Middle frontal gyrus (tissue), 1 donor: Measurements from ENCODE around the gene IDS.
"Not testable (repeated sequence)": the region's sequence is repeated elsewhere in the genome, so short reads cannot be mapped to it uniquely, and the experiment has no call there.

Experiments
- DNase-seq: peaks from one replicate; pipeline ENCODE4 v3.0.0-alpha.2; 2015; ENCODE audit warnings: low spot score; ENCODE audit errors: extremely low spot score

IDS gene

DNA sequence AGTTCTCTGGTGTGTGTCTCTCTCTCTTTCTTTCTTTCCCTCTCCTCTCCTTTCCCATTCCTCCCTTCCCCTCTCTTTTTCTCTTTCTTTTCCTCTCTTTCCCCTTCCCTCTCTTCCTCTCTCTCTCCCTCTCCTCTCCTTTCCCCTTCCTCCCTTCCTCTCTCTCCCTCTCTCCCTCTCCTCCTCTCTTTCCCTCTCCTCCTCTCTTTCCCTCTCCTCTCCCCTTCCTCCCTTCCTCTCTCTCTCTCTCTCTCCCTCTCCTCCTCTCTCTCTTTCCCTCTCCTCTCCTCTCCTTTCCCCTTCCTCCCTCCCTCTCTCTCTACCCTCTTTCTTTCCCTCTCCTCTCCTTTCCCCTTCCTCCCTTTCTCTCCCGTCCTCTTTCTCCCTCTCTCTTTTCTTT lies 23.3 kb upstream of the IDS start:
- DNase-seq: no peak

DNA sequence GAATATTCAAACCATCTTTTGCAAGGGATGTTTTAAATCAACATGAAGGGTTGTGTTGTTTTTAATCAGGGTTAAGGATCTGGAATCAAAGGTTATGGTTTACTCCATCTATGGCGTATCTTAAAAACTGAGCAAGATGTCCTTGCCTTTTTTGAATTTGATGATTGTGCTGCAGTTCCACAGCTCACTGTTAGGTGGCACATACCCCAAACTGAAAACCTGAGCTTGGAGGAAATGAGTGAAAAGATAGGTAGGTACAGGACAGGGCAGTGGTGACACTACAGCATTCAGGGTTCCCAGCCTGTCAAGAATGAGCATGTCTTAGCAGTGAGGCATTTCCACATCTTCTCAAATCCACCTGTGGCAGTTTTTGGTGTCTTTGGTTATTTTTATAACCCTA lies 22.6 kb upstream of the IDS start:
- DNase-seq: no peak

DNA sequence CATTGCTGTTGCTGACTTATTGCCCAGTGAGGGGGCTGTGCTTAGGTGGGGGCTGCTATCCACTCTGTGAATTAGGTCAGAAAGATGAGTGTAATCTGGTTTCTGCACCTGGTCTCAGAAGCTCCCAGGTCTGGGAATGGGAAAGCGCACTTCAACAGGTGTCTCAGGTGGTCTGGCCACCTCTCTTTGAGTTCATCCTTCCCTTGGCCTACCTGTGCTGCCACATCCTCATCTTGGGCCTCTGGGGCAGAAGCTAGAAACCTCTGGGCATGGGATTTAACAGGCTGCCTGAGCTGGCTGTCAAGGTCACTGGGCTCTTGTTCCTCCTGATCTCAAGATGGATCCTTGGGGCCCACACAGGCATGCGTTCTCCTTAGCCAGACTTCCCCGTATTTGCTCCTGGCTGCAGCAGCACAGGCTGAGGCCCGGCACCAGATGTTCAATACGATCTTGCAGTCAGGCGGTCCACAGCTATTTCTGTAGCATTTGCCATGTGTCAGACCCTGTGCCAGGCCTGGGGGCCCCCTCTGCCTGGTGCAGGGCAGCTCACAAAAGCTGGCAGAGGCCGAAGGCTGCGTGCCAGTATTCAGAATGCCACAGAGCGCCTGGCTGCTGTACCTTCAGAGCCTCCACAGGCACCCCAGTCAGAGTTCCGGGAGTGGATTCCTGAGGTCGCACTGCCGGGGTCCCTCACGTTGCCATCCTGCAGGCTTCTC lies 21.4 kb upstream of the IDS start:
- DNase-seq: not testable (repeated sequence)

DNA sequence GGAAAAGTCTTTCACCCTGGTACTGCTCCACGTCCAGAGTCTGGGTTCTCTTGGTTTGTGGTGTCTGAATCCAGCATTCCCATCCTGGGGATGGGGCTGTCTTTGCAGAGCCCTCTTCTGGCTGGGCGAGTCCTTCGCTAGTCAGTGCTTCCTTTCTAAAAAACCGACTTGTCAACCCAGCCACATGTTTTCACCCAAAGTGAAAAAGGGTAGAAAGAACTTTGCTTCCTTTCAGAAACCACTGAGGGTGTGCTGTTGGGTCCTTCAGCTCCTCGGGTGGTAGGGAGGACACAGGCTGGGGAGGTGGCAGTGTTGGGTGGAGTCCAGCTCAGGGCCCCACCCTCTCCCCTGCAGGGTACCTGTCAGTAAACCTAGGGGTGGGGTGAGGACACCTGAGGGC lies 20.8 kb upstream of the IDS start:
- DNase-seq: not testable (repeated sequence)

DNA sequence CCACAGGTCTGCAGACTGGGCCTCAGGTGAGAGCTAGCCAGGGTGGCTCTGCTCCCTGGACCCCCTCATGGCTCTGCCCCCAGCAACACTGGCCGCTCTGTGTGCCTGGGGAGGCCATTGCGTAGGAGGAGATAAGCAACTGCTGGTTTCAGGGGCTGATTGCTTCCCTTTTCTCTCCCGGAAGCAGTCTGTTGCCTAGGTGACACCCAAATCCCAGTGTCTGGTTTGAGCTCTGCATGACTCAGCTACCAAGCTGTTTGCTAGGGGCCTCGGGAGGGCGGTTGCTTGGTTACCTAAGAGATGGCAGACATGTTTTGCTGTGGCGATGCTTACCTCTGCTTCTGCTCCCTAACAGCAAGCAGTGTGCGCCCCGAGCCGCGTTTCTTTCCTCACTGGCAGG lies 20.3 kb upstream of the IDS start:
- not testable (repeated sequence) for DNase-seq

DNA sequence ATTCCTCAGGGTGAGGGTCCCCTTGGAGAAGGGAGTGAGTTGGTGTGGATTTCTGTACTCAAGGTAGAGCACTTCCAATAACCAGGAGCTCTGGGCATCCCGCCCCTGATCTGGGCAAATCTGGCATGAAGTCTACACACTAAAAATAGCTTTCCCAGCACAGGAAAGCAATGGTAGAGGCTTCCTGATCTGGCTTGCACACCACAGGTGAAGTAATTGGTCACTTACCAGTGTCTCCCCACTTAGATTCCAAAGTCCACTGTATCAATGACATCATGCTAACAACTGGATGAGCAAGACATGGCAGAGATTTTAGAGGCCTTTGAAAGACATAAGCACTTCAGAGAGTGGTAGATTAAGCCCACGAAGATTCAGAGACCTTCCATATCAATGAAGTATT lies 17.8 kb upstream of the IDS start:
- DNase-seq: no peak

DNA sequence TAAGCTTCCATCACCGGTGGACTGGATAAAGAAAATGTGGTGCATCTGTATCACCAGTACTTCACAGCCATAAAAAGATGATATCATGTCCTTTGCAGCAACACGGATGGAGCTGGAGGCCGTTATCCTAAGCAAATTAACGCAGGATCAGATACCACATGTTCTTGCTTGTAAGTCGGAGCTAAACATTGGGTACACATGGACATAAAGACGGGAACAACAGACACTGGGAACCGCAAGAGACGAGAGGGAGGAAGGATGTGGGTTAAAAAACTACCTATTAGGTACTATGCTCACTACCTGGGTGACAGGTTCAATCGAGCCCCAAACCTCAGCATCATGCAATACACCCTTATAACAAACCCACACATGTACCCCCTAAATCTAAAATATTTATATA lies 16.3 kb upstream of the IDS start:
- no peak for DNase-seq

DNA sequence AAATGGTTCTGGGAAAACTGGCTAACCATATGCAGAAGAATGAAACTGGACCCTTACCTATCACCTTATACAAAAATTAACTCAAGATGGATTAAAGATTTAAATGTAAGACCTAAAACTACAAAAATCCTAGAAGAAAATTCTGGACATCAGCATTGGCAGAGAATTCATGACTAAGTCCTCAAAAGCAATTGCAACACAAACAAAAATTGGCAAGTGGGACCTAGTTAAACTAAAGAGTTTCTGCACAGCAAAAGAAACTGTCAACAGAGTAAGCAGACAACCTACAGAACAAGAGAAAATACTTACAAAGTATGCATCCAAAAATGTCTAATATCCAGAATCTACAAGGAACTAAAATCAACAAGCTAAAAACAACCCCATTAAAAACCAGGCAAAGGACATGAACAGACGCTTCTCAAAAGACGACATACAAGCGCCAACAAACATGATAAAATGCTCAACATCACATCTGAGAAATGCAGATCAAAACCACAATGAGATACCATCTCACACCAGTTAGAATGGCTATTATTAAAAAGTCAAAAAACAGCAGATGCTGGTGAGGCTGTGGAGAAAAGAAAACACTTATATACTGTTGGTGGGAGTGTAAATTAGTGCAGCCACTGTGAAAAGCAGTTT lies 15.7 kb upstream of the IDS start:
- DNase-seq: not testable (repeated sequence)

DNA sequence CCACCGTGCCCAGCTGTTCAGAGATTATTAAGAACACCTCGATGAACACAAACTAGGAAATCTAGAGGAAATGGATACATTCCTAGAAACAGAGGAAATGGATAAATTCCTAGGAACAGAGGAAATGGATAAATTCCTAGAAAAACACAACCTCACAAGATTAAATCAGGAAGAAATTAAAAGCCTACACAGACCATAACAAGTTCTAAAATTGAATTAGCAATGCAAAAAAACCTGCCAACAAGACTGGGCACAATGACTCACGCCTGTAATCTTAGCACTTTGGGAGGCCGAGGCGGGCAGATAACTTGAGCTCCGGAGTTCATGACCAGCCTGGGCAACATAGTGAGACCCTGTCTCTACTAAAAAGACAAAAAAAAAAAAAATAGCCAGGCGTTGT lies 13.1 kb upstream of the IDS start:
- DNase-seq: no peak

DNA sequence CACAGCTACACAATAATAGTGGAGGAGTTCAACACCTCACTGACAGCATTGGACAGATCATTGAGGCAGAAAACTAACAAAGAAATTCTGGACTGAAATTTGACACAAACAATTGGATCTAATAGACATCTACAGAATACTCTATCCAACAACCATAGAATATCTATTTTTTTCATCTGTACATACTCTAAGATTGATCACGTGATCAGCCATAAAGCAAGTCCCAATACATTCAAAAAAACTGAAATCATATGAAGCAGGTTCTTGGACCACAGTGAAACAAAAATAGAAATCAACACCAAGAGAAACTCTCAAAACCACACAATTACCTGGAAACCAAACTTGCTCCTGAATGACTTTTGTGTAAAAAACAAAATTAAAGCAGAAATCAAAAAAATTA lies 12.2 kb upstream of the IDS start:
- no peak for DNase-seq

DNA sequence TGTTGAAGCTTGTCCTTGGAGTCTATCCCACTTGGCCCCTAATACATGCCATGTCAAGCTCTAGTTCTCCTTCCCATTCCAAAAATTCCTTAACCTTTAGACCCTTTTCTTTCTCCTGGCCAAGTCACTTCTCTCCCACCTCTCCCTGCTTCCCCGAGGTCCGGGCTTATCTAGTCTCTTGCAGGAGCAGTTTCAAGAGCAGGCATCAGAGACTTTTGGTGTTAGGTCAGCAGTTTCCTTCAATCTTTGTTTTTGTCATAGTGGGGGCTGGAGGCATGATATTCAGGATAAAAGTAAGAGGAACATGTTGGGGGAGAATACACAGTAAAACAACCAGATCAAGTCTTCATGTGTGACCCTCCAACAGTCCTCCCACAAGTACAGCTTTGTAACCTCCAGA lies 11.5 kb upstream of the IDS start:
- no peak for DNase-seq

DNA sequence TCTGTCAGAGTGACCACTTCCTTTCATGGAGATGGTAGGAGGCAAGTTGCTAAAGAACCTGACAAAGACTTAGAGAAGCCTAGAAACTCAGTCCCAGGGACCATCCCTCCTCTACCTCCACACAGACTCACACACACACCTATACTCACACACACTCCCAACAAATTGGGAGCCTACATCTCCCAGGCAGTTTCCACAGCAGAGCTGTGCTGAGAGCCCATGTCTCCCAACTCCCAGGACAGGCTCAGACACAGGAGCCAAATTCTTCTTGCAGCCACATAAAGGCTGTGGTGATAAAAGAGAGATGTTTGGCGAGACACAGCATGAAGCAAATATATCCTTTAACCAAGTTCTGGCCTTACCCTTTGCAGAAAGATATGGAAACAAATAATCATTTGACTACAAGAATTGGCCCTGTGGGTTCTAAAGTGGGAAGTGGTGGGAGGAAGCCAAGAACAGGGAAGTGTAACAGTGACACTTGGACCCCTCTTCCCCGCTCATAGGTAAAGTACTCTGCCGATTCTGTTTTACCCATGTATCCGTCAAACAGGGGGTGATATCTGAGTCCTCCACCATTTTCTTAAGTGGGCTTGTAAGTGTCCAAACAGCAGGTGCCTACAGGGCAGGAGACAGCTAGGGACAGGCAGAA lies 11.0 kb upstream of the IDS start:
- no peak for DNase-seq

DNA sequence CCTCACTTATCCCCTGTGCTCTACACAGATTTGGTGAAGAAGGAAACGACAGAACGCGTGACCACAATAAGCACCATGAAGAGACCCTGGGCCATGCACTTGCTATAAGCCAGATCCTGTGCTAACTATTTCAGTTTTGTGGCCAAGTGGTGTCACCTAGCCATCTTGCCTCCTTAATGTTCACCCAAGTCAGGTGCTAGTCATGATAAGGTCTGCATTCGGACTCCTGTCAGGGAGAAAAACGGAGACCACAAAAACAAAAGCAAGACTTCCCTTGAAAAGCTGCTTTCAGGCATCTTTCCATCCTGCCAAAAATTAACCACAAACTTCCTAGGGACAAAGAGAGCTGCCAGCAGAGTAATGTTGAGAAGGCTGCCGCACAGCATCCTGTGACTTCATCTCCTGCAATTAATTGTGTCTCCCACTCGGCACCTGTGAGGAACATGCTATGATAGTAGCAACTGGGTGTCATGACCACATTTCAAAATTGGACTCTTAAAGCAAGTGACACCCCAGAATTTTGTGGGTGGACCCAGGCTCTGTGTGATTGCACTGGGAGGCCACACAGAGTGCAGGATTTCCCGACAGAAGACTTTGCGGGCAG lies 8.8 kb upstream of the IDS start:
- no peak for DNase-seq

DNA sequence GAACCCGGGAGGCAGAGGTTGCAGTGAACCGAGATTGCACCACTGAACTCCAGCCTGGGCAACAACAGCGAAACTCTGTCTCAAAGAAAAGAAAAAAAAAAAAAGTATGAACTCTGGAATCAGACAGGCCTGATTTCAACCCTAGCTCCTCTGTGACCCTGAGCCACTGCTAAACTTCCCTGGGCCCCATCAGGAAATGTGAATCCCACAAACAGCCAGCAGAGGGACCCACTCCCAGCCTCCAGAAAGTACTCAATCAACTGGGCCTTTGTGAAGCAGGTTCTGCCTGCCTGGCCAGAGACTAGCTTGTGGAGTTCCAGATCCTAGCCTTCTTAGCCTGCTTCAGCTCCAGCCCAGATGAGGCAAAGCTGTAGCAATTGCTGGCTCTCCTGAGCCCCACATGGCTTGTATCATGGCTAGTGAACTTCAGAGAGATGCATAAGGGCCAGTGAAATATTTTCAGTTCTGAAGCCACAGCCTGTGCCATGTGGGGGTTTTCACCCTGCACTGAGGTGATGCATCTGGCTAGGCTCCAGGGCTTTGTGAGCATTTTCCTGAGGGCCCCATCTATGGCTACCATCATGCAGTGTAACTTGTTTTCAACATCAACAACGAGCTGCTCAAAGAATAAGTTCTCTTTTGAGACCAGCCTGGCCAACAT lies 7.2 kb upstream of the IDS start:
- DNase-seq: peak; percentile 6

DNA sequence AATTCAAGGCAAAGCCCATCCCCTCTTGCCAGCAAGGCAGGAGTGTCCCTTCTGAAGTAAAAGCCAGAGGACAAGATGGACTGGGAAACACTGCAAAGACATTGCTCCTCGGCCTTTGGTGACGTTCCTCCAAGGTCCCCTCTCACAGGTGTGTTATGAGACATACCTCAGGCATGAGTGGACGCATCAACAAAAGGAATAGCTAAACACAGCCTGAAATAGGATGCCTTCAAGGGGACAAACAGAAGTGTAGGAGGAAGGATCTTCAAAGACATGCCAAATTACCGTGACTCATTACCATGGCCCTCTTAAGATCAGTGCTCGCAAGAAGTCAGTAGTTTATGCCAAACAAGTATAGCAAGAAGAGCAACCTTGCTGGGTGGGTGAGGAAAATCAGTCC lies 6.0 kb upstream of the IDS start:
- DNase-seq: no peak

DNA sequence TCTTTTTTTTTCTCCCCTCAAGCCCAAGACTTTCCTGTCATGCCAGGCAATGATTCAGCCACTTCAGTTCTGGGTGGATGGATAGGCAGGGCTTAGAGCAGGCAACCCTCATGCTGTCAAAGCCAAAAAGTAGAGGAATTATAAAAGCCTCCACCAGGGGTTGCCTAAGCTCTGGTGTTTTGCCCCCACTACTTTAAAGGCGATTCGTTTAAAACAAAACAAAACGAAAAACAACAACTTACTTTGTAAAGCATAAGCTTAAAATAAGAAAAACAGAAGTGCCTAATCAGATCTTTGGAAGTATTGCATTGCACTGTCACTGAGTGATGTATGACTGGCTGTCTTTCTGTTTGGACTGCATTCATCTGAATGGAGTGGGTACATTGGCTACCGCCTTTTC lies 5.3 kb upstream of the IDS start:
- DNase-seq: no peak

DNA sequence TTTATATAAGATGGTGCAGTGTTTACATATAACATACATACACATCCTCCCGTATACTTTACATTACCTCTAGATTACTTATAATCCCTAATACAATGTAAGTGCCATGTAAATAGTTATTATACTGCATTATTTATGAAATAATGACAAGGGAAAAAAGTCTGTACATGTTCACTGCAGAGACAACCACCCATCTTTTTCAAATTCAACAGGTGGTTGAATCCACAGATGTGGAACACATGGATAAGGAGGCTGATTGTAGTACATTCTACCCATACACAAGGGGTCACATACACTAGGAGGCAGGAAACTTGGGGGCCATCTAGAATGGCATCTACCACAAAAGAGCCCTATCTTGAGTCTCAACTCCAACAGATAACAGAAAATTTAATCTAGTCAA lies 3.4 kb upstream of the IDS start:
- no peak for DNase-seq

DNA sequence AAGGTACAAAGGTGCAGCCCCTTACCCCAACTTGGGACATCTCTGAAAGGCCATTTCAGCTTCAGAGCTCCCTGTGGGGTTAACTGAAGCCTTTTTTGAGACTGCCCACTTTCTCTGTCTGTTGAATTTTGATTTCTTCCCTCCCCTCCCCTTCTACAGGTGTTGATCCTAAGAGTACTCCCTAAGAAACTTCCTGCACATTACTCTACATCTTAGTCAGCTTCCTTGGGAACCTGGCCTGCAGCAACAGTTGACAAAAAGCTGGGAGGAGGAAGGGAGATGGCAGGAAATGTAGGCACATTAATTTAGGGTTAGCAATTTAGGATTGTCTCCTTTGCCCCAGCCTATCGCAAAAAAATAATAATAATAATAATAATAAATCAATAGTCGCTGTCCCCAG lies 1.2 kb upstream of the IDS start:
- no peak for DNase-seq

DNA sequence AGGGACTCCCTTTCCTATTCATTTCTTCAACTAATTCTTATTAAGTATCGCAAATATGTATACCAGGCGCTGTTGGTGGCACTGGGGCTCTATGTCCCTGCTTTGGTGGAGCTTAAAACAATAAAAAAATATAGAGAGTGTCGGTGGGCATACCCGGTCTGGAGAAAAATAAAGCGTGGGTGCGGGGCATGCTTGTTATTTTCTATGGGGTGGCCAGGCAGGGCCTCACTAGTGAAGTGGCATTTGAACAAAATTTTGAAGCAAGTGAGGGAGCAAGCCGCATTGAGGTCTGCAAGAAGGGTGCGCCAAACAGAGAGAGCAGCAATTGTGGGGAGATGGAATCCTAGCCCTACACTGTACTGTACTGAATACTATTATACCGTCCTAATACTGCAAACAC lies 565 bp upstream of the IDS start:
- no peak for DNase-seq

DNA sequence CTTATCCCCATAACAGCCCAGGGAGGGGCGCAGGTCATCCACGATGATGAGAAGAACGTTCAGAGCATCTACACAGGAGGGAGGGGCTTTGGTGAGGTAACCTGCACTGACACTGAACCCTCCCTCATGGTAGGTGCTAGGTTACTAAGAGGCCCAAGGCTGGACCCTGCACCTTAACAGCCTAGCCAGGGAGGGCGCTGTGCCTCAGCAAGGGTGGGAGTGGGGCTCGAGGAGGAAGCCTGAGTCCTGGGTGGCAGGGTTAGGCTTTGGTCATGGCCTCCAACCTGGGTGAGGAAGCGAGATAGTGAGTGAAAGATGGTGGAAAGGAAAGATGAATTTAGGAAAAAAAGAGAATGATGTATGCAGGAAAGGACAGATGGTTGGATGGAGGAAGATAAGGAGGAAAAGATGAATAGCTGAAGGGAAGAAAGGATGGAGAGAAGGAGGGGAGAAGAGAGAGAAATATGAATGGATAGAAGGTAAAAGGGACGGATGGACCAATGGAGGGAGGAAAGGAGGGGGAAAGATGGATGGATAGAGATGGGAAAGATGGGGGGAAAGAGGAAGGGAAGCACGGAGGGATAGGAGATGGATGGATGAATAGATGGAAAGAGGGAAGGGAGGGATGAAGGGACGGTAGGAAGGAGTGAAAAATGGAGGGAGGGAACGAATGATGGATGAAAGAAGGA lies 736 bp downstream of the IDS start:
- DNase-seq: no peak

DNA sequence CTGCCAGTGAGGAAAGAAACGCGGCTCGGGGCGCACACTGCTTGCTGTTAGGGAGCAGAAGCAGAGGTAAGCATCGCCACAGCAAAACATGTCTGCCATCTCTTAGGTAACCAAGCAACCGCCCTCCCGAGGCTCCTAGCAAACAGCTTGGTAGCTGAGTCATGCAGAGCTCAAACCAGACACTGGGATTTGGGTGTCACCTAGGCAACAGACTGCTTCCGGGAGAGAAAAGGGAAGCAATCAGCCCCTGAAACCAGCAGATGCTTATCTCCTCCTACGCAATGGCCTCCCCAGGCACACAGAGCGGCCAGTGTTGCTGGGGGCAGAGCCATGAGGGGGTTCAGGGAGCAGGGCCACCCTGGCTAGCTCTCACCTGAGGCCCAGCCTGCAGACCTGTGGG lies 1.7 kb downstream of the IDS start:
- not testable (repeated sequence) for DNase-seq
